Measurements from ENCODE around the gene FAM219A. TPM values are rescaled to one million over a fixed set of nuclear protein-coding genes. Genes with fewer than 3 reads are reported as not detected.

FAM219A gene
- total RNA-seq, 4 donors from 2014 or later, result 12.6 to 19.7 (median 13.5) TPM

- TF ChIP-seq CTCF (IDR thresholded peaks at IDR 0.05) (no peak), POLR2A (IDR thresholded peaks at IDR 0.05) (no peak)
- 82% methylated on average over 10 of the region's 10 CpGs for WGBS, 2 donors
- H3K4me3 ChIP-seq (ENCODE audit: low read depth, poor library complexity, severe bottlenecking), result no peak overlapping the region
- intact Hi-C loops (cut with DNase I; ENCODE audit: low total_unique reads), result no loop called here
- peak in 1 of 2 donors; percentile 57 for DNase-seq (ENCODE audit: low spot score in 2 of 2)
Measured at GRCh38 chr9:34450644-34451043, 7.7 kb downstream of the FAM219A start.

DNA sequence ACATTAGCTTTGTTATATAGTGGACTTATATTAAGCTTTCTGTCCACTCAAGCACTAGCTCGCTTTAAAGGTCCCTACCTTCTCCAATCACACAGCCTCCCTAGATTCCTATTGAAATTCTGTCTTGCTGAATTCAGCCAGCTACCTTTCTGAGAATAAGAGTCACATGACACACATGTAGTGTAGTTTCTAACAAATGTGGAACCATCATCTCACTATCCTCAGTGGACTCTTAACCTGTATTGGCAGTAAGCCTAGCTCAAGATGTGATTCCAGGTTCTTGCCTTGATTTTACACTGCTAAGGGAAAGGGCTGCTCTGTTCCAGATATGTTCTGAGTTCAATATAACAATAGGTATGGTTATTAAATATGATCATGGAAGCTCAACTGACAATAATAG is 11.4 kb downstream of the FAM219A start:
- 96 to 100% methylated on average over 1 of the region's 1 CpG for WGBS, 2 donors
- TF ChIP-seq CTCF (IDR thresholded peaks at IDR 0.05) (no peak), POLR2A (IDR thresholded peaks at IDR 0.05) (no peak)
- intact Hi-C loops (cut with DNase I; ENCODE audit: low total_unique reads), result no loop called here

DNA sequence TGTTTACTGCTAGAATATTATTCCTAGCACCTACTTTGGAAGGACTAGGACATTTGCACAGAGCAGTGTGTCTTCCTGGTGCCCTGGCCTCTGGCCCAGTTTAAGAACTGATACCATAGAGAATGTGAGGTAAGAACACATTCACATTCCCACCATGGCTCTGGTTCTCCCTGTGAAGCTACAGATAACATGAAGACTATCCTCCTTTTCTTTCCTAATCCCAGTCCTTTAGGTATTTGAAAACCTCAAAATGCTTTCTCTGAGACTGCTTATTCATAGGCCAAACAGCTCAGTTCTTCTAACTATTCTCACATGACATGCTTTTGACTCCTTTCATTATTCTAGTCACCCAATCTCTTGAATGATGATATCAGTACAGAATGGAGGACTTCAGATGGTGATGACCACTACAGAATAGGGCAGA is 11.9 kb downstream of the FAM219A start:
- intact Hi-C loops (cut with DNase I; ENCODE audit: low total_unique reads), result no loop called here
- no peak for TF ChIP-seq POLR2A (IDR thresholded peaks at IDR 0.05)
- TF ChIP-seq CTCF (IDR thresholded peaks at IDR 0.05), result no peak
- H3K4me3 ChIP-seq (ENCODE audit: low read depth, poor library complexity, severe bottlenecking), result no peak overlapping the region
- DNase-seq (ENCODE audit: low spot score in 2 of 2), result no peak

More for the DNA sequence above, 11.4 kb downstream of the FAM219A start:
- H3K4me3 ChIP-seq (ENCODE audit: low read depth, poor library complexity, severe bottlenecking), result no peak overlapping the region
- no peak for DNase-seq (ENCODE audit: low spot score in 2 of 2)

DNA sequence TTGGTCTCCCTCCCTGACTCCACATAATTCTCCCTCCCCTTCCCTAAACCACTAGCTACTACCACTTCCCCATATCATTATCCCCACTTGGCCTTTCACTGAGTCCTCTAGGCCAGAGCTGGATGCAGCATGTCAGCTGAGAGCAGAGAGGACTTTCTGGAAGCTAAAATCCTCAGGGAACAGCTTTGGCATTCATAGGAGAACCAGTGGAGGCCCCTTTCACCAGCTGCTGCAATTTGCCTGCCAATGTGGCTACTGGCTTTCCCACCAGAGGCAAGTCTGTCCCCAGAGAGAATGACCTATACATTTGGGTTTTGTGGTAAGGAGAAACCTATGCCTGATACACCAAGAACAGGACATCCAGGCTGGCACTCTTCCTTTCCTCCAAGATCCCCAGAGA is 14.4 kb downstream of the FAM219A start:
- no peak for TF ChIP-seq POLR2A (IDR thresholded peaks at IDR 0.05)
- TF ChIP-seq CTCF (IDR thresholded peaks at IDR 0.05), result no peak
- no peak for DNase-seq (ENCODE audit: low spot score in 2 of 2)
- H3K4me3 ChIP-seq (ENCODE audit: low read depth, poor library complexity, severe bottlenecking), result no peak overlapping the region
- intact Hi-C loops (cut with DNase I; ENCODE audit: low total_unique reads), result no loop called here

DNA sequence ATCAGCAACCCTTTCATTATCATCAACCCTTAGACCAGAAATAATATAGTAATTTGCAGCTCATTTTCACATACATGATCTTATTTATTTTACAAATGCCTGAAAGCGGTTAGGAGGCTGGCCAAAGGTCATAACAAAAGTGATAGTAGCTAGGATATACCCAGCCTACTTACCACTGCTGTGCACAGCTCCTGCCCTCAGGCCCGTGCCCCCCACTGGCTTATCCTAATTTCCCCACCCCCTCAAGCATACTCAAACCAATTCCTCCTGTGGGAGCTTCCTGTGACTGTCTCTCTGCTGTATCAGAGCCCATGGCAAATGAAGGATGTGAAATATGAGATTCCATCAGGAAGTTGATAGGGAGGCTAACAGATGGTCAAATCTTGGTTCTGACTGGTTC is 14.8 kb downstream of the FAM219A start:
- H3K4me3 ChIP-seq (ENCODE audit: low read depth, poor library complexity, severe bottlenecking), result no peak overlapping the region
- intact Hi-C loops (cut with DNase I; ENCODE audit: low total_unique reads), result no loop called here
- WGBS, 2 donors, result 71 to 80% methylated on average over 2 of the region's 2 CpGs
- TF ChIP-seq POLR2A (IDR thresholded peaks at IDR 0.05), result no peak
- no peak for TF ChIP-seq CTCF (IDR thresholded peaks at IDR 0.05)
- no peak for DNase-seq (ENCODE audit: low spot score in 2 of 2)

DNA sequence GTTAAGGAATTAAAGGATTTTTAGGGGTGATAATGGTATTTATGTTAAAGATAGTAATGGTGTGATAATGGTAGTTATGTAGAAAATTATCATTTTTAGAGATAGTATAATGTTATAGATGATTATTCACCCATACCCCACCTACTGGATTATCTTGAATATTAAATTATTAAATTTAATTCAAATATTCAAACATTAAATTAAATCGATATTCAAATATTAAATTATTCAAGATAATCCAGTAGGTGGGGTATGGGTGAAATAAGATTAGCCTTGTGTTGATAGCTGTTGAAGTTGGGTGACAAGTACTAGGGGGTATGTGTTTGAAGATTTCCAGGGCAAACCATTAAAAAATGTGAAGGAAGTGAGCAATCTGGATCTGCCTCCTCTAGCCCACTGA is 15.6 kb downstream of the FAM219A start:
- WGBS, 2 donors, result 97 to 100% methylated on average over 1 of the region's 1 CpG

More for the DNA sequence above, 15.6 kb downstream of the FAM219A start:
- TF ChIP-seq POLR2A (IDR thresholded peaks at IDR 0.05) (no peak), CTCF (IDR thresholded peaks at IDR 0.05) (no peak)
- H3K4me3 ChIP-seq (ENCODE audit: low read depth, poor library complexity, severe bottlenecking), result no peak overlapping the region
- intact Hi-C loops (cut with DNase I; ENCODE audit: low total_unique reads), result no loop called here
- no peak for DNase-seq (ENCODE audit: low spot score in 2 of 2)

All from lower leg skin (tissue), 4 donors.